Measurements from ENCODE around the gene ANKS6.

Gene ANKS6

GRCh38 chr9:98726735-98727134 is 69.6 kb downstream of the ANKS6 start:
- DNase-seq, result no peak

- DNase-seq, result no peak
These were observed 71.4 kb downstream of the ANKS6 start for GRCh38 chr9:98724810-98725530.

GRCh38 chr9:98721643-98722042 is 74.7 kb downstream of the ANKS6 start:
- no peak for DNase-seq

GRCh38 chr9:98720402-98720801 is 76.0 kb downstream of the ANKS6 start:
- no peak for DNase-seq

GRCh38 chr9:98719055-98719454 is 77.3 kb downstream of the ANKS6 start:
- DNase-seq, result no peak

GRCh38 chr9:98714833-98715232 is 81.5 kb downstream of the ANKS6 start:
- no peak for DNase-seq

- no peak for DNase-seq
These were observed 83.4 kb downstream of the ANKS6 start for GRCh38 chr9:98712987-98713386.

- DNase-seq, result no peak
These were observed 86.1 kb downstream of the ANKS6 start for GRCh38 chr9:98709968-98710965.

GRCh38 chr9:98708933-98709911 is 87.1 kb downstream of the ANKS6 start, which contains the start of gene GABBR2:
Gene GABBR2, minus strand, starts transcription at chr9:98708935. Its CDS starts 198 bp downstream, at chr9:98708737.
- no peak for DNase-seq

GRCh38 chr9:98708103-98708932 is 88.0 kb downstream of the ANKS6 start:
- no peak for DNase-seq

- no peak for DNase-seq
These were observed 88.9 kb downstream of the ANKS6 start for GRCh38 chr9:98707166-98708102.

GRCh38 chr9:98706651-98707165 is 89.6 kb downstream of the ANKS6 start:
- no peak for DNase-seq

GRCh38 chr9:98702835-98703380 is 93.4 kb downstream of the ANKS6 start:
- DNase-seq, result no peak

GRCh38 chr9:98702340-98702739 is 94.0 kb downstream of the ANKS6 start:
- DNase-seq, result no peak

- no peak for DNase-seq
These were observed 94.8 kb downstream of the ANKS6 start for GRCh38 chr9:98701576-98701975.

- DNase-seq, result no peak
These were observed 95.6 kb downstream of the ANKS6 start for GRCh38 chr9:98700801-98701200.

- no peak for DNase-seq
These were observed 97.5 kb downstream of the ANKS6 start for GRCh38 chr9:98698856-98699255.

- no peak for DNase-seq
These were observed 101.4 kb downstream of the ANKS6 start for GRCh38 chr9:98694943-98695342.

- DNase-seq, result no peak
These were observed 104.0 kb downstream of the ANKS6 start for GRCh38 chr9:98692392-98692791.

- no peak for DNase-seq
These were observed 104.5 kb downstream of the ANKS6 start for GRCh38 chr9:98691890-98692289.
